Progenitor cell of endocrine pancreas (in vitro differentiated cells): ENCODE data around the gene SLC25A51. TPM values are rescaled to one million over a fixed set of nuclear protein-coding genes. Genes with fewer than 3 reads are reported as not detected.

Source experiments
- DNase-seq: peaks from one replicate; pipeline ENCODE4 v3.0.0; 2021; ENCODE audit warnings: low spot score; ENCODE audit not compliant: unreplicated experiment
- H3K27ac Mint-ChIP-seq: 2 replicates; pipeline ENCODE4 v1.8.0; 2021; ENCODE audit warnings: mild to moderate bottlenecking, moderate library complexity, mixed read lengths
- H3K27me3 Mint-ChIP-seq: 2 replicates; pipeline ENCODE4 v1.8.0; 2021; ENCODE audit warnings: mixed read lengths
- H3K36me3 Mint-ChIP-seq: 2 replicates; pipeline ENCODE4 v1.8.0; 2022; ENCODE audit warnings: mixed read lengths; ENCODE audit not compliant: insufficient read depth
- H3K4me1 Mint-ChIP-seq: 2 replicates; pipeline ENCODE4 v1.8.0; 2021; ENCODE audit warnings: low read depth, mixed read lengths
- H3K4me3 Mint-ChIP-seq: 2 replicates; pipeline ENCODE4 v1.8.0; 2021; ENCODE audit warnings: low read depth, mild to moderate bottlenecking, moderate library complexity, mixed read lengths
- H3K9me3 Mint-ChIP-seq: 2 replicates; pipeline ENCODE4 v1.8.0; 2021; ENCODE audit warnings: low read depth, mixed read lengths
- long read RNA-seq: library from polyadenylated mRNA; unstranded; transcript quantifications from one replicate; pipeline ENCODE4 v2.0.0, GENCODE V29; 2020
- total RNA-seq: library from RNA; stranded (reverse); gene quantifications from 2 replicates; pipeline ENCODE4 v1.2.1, GENCODE V29; 2021
- TF ChIP-seq, protein P1 (sequence below): fragments of 200-600 bp; sonication (generic); IDR thresholded peaks from one replicate; pipeline ENCODE4 v1.5.0; 2021; ENCODE audit warnings: antibody characterized with exemption, mild to moderate bottlenecking; ENCODE audit not compliant: unreplicated experiment

Gene SLC25A51, protein sequence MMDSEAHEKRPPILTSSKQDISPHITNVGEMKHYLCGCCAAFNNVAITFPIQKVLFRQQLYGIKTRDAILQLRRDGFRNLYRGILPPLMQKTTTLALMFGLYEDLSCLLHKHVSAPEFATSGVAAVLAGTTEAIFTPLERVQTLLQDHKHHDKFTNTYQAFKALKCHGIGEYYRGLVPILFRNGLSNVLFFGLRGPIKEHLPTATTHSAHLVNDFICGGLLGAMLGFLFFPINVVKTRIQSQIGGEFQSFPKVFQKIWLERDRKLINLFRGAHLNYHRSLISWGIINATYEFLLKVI
- total RNA-seq = 29.1 and 32.5 TPM in 2 replicates
- long read RNA-seq, partial matches to known transcripts = 0 of 8 reads
- long read RNA-seq, other reads (novel, unspliced or antisense) = 6 of 8 reads

DNA sequence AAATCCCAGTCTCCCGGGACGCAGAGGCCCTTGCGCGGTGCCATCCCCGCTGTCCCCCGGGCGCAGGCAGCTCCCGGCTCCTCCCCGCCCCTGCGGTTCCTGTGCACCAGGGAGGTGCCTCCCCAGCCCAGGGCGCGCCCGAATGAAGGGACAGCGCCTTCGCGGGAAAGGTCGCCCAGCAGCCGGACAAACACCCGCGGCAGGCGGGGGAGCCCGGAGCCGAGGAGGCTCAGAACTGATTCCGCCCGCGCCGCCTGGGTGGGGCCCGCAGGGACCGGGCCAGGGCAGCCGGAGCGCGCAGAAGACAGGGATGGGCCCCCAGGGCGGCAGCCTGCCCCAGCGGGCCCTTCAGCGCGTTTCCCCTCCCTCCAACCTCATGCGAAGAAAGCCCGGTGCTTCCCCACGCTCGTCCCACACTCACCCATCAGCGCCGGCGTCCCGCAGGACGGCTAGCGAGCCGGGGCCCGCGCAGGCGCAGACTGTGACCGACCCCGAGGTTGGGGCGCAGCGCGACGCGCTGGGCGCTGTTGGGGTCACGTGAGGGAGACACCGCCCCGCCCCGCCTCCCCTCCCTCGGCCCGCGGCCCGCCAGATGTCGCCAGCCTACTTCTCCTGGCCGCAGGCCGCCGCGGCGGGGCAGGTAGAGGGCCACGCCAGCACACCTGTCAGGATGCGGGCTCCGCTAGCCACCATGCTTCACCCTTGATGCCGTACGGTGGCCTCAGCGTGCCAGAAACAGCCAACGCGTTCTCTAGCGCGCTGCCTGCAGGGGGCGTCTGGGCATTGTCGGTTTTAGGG, at the start of gene SLC25A51:
Gene SLC25A51 (minus strand): TSS at position 481 of the 798 bp plus-strand sequence. CDS start 15,577 bp downstream, outside the sequence.
- Mint-ChIP-seq H3K36me3 (peaks cover 2% of the 10 kb centered on the region), H3K4me1 (peaks cover 18% of the 10 kb centered on the region), H3K27ac (peak within 1 kb of the TSS; percentile 98), H3K4me3 (peak within 1 kb of the TSS; percentile 86), H3K9me3 (no peaks in the 10 kb centered on the region), H3K27me3 (no peaks in the 10 kb centered on the region)
- TF ChIP-seq, protein P1, sequence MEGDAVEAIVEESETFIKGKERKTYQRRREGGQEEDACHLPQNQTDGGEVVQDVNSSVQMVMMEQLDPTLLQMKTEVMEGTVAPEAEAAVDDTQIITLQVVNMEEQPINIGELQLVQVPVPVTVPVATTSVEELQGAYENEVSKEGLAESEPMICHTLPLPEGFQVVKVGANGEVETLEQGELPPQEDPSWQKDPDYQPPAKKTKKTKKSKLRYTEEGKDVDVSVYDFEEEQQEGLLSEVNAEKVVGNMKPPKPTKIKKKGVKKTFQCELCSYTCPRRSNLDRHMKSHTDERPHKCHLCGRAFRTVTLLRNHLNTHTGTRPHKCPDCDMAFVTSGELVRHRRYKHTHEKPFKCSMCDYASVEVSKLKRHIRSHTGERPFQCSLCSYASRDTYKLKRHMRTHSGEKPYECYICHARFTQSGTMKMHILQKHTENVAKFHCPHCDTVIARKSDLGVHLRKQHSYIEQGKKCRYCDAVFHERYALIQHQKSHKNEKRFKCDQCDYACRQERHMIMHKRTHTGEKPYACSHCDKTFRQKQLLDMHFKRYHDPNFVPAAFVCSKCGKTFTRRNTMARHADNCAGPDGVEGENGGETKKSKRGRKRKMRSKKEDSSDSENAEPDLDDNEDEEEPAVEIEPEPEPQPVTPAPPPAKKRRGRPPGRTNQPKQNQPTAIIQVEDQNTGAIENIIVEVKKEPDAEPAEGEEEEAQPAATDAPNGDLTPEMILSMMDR = peak; percentile 94
- DNase-seq = peak; percentile 98

DNA sequence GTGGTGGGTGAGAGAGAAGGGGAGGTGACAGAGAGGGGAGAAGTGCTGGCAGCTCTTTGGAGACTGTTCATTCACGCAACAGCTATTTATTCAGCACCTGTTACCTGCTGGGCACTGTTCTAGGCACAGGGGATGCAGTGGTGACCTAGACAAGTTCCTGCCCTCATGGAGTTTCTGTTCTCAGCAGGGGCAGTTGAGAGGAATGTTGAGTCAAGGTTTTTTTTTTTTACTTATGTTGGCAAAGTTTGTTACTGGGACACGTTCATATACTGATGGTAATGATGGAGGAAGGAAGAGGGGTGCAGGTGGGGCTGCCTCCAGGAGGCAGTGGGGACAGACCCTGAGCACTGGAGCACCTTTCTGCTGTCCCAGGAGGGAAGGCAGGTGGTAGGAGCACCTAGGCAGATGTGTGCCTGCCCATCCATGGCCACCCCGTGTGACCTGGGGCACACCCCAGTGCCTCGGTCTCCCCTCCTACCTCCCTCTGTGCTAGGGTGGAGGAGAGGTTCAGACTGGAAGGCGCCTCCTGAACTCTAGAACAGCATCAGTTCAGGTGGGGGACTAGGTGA, 49.4 kb upstream of the SLC25A51 start:
- TF ChIP-seq, protein P1 = no peak
- DNase-seq = no peak
- no peak overlapping the region for H3K4me3 Mint-ChIP-seq
- H3K9me3 Mint-ChIP-seq = no peaks in the 10 kb centered on the region
- H3K27ac Mint-ChIP-seq = peak overlapping the region; percentile 47
- peaks cover 11% of the 10 kb centered on the region for H3K4me1 Mint-ChIP-seq
- H3K27me3 Mint-ChIP-seq = no peaks in the 10 kb centered on the region
- H3K36me3 Mint-ChIP-seq = peaks cover 33% of the 10 kb centered on the region

DNA sequence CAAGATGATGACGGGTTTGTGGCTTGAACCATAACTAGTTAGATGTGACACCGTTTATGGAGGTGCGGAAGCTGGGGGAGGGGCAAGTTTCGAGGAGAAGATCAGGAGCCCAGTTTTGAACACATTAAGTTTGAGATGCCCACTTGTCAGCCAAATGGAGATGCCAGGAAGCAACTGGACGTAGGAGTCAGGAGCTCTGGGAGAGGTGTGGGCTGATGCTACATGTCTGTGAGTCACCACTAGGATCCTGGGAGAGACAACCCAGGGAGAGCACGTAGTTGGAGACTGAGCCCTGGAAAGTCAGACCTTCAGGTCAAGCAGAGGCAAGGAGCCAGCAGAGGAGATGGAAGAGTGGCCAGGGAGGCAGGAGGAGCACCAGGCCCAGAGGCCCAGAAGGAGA, 48.8 kb upstream of the SLC25A51 start:
- no peak for DNase-seq
- TF ChIP-seq, protein P1 = no peak
- Mint-ChIP-seq H3K9me3 (no peaks in the 10 kb centered on the region), H3K27ac (no peak overlapping the region), H3K4me3 (no peak overlapping the region), H3K36me3 (peaks cover 35% of the 10 kb centered on the region), H3K4me1 (peaks cover 9% of the 10 kb centered on the region), H3K27me3 (no peaks in the 10 kb centered on the region)

DNA sequence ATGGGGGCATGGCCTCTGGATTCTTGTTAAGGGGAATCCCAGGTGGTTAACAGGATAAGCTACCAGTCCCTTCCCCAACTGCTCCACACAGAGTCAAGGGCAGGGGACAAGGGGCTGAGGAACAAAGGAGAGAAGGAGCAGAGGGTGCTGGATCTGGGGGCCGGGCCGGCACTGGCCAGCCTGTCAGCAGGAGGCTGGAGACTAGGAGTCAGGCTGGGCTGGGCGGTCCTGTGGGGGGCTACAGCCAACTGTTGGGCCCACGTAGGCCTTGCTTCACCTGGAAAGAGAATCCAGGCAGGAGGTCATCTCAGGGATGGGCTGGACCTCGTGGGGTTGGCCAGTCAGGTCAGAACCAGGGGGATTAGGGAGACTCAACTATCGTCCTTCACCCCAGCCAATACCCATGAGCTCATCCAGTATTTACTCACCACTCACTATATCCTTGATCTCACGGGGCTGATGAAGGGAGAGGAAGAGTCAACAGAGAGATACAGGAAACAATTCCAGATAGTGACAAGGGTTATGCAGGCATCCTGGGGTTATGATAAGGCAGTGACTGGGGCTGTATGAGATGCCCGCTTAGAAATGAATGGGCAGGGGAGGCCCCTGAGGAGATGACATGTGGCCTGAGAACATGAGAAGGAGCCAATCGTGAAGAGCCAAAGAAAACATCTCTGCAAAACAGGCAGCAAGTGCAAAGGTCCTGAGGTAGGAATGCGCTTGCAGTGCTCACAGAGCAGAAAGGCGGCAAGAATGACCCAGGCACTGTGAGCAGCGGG, 47.9 kb upstream of the SLC25A51 start:
- Mint-ChIP-seq H3K27me3 (no peaks in the 10 kb centered on the region), H3K27ac (no peak overlapping the region)

More for the DNA sequence above, 47.9 kb upstream of the SLC25A51 start:
- DNase-seq = no peak
- Mint-ChIP-seq H3K36me3 (peaks cover 38% of the 10 kb centered on the region), H3K4me1 (peaks cover 1% of the 10 kb centered on the region), H3K4me3 (no peak overlapping the region), H3K9me3 (no peaks in the 10 kb centered on the region)
- TF ChIP-seq, protein P1 = no peak
